GM21360 (cell line): ENCODE results near the gene COL2A1.

Source experiments
- ATAC-seq: cut with Tn5 transposase; IDR thresholded peaks from one replicate; pipeline ENCODE4 v1.9.1; 2021; ENCODE audit warnings: mild to moderate bottlenecking, moderate library complexity; ENCODE audit not compliant: unreplicated experiment

Gene COL2A1

GRCh38 chr12:47991106-47992061 is 12.9 kb downstream of the COL2A1 start:
- ATAC-seq: no peak

DNA sequence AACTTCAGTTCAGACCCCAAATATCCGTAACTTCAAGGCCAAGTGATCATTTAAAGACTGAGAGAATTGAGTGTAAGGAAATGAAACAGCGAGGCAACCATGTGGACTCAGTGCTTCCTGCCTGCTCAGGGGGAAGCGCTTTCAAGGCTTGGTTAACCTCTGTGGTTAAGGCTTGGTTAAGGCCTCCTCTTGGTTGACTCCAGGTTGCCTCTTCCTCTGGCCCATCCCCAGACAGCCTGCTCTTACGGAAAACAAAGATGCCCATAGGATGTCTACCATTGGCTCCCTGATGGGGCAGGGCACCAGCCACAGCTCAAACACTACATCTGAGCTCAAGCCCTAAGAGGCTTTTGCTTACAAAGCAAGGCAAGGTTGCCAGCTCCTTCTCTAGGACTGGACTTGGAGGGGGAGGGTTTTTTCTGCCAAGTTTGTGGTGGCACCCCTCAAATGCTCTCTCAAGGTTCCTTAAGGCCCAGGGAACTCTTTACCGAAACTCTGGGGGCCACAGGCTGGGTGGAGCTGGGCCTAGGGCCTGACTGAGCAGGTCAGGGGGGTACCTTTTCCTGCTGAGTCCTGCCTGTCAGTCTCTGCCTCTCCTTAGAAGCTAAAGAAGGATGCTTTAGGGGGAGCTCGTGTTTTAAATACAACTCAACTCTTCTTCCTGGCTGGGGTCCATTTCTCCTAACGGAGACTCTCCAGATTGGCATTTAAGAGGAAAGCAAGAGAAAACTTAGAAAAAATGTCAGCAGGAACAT is 13.7 kb downstream of the COL2A1 start:
- peak; percentile 84 for ATAC-seq

- no peak for ATAC-seq
These were observed 14.6 kb downstream of the COL2A1 start for GRCh38 chr12:47989666-47990065.

- ATAC-seq: no peak
These were observed 15.3 kb downstream of the COL2A1 start for GRCh38 chr12:47989023-47989417.

- ATAC-seq: no peak
These were observed 15.9 kb downstream of the COL2A1 start for GRCh38 chr12:47988073-47989022.

DNA sequence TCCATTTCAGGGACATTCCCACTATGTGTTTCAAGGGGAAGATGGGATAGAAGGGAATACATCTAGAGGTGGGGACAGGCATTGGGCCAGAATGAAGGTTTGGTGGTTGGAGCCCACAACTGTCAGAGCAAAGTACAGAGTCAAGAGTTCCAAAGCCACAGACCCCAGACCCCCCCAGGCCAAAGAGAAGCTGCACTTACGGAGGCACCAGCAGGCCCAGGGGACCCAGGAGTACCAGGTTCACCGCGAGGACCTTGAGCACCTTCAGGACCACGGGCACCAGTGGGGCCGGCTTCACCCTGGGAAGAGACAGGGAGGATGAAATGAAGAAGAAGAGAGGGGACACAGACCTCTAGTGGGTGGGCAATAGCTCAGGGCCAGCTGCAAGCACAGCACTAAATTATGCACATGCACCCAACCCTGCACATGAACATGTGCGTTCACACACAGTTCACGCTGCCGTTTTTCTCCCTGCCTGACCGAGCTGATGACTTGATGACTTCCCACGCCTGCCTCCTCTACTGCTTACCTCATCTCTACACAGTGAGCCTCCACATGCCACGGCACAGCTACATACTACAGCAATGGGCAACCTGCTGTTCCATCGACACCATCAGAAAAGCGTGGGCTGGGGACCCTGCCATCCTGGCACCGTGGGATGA is 16.7 kb downstream of the COL2A1 start:
- no peak for ATAC-seq

- no peak for ATAC-seq
These were observed 17.4 kb downstream of the COL2A1 start for GRCh38 chr12:47986832-47987231.

DNA sequence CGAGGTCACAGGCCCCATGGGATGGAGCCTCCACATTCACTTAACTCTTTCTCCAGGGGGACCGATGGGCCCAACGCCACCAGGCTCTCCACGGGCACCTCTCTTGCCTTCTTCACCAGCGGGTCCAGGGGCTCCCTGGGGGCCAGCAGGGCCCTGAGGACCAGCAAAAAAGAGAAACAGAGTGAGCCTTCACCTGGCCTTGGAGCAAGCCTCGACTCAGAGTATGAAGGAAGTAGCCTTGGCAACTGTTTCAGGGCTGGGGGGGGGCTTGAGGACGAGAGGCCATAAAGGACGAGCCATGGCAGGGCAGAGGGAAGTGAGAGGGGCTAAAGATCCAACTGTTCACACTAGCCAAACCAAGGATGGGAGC is 18.0 kb downstream of the COL2A1 start:
- no peak for ATAC-seq

- ATAC-seq: no peak
These were observed 18.5 kb downstream of the COL2A1 start for GRCh38 chr12:47985596-47986290.

DNA sequence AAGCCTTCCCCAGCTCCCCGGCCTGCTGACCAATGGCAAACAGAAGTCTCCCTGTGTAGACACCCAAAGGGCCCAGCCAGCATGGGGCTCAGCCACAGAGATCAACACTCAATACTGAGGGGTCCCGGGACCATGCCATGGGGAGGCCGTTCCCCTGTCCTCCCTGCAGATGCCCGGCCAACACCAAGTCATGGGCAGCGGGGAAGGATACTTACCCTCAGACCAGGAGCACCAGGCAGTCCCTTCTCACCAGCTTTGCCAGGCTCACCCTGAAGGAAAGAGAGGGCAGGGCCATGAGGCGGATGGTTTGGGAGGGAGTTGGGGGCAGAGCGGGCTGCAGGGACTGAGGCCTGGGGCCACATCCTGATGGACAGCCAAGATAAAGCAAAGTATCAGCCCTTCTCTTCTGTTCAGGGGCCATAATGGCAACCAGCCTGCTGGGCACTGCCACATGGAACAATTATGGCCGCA is 19.9 kb downstream of the COL2A1 start:
- no peak for ATAC-seq

DNA sequence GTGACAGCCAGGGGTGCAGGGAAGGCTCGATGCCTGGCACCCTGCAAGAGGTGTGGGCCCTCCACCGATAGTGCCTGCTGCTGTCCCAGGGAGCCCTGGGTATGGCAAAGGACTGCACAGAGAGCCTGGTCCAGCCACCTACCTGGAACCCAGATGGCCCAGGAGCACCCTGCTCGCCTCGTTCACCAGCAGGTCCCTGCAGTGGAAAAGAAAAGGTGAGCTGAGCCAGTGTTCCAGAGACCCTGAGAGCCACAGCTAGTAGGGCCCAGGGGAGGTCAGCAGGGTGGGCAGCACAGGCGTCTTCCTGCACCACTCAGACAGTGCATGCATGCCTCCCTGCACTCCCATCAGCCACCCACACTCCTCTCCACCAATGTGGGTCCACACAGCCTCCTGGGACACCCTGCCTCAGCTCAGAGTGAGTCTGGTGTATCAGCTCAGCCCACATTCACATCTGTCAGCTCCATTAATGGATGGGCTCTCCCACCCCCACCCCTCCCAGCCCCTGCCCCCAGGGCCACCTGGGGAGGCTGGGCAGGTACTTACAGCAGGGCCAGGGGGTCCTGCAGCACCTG is 20.6 kb downstream of the COL2A1 start:
- no peak for ATAC-seq

GRCh38 chr12:47982770-47983169 is 21.5 kb downstream of the COL2A1 start:
- ATAC-seq: no peak

GRCh38 chr12:47982311-47982710 is 22.0 kb downstream of the COL2A1 start:
- ATAC-seq: no peak

GRCh38 chr12:47981496-47982260 is 22.6 kb downstream of the COL2A1 start:
- no peak for ATAC-seq

DNA sequence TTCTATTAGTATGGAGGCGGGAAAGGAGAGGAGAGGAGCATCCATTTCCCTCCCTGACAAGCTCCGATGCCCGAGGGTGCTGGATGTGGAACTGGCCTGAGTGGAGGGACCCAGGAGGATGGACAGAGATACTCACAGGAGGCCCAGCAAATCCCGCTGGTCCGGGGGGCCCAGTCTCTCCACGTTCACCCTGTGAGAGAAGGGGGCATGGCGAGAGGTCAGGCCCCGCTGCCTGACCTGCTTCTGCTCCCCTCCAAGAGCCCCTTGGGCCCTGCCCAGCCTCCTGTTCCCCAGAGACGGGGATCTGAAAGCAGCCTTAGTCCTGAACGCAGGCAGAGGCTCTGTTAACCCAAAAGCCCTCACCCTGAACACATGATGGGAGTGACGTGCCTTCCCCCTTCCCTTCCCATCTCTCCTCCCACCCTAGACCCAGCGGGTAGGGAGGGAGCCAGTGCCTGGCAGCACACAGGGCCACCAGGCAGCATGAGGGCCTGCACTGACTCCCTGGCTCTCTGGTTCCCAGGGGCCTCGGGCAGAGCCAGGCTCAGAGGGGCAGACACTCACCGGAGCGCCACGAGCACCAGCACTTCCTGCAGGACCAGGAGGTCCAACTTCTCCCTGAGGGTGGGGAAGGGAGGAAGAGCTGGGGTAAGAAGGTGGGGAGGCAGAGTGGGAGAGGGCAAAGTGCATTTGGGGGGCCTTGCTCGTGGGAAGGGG is 23.3 kb downstream of the COL2A1 start:
- no peak for ATAC-seq

DNA sequence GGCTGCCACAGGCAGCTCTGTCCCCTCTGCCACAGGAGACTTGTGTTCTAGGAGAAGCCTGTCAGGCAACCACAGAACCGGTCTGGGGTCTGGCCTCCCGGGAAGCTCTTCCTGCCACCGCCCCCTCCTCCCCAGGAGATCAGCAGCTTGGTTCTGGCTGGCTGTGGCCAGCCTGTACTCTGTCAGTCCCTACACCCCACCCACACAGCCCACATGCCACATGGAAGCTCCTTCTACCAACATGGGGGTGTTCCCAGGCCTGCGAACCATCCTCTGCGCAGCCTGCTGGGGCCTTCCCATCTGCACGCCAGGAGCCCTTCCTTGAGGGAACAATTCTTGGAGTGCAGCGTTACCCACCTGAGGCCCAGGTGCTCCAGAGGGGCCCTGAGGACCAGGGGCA is 24.1 kb downstream of the COL2A1 start:
- ATAC-seq: no peak

- ATAC-seq: no peak
These were observed 24.6 kb downstream of the COL2A1 start for GRCh38 chr12:47979686-47980085.

DNA sequence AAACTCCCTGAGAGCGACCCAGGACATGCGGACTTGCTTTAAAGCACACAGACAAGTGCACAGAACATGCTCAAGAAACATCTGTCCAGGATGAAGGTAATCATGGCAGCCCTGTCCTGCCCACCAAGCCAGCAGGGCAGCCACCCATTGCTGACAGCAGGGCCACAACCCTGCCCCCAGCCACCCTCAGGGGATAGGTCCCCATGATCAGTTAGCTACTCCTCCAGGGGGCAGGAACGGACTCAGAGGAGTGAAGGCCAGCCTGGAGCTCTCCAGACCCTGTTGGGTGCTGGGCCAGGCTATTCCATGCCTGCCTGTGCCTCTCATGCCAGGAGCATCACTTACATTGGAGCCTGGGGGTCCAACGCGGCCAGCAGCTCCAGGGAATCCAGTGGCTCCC is 25.1 kb downstream of the COL2A1 start:
- ATAC-seq: no peak
